ENCODE measurements around the gene DNAH17. TPM values are rescaled to one million over a fixed set of nuclear protein-coding genes. Genes with fewer than 3 reads are reported as not detected.

DNAH17 gene
- total RNA-seq, 1 experiment from 2014 or later, result 1.7 TPM

Other genes with a start within 250 kb of the DNAH17 start
- gene SOCS3, start 217.3 kb downstream of the DNAH17 start, total RNA-seq (2014; rRNA removed; shearing (Covaris generic)), result 25.3 and 27.9 TPM in 2 replicates
- gene PGS1, start 198.7 kb downstream of the DNAH17 start, total RNA-seq (2014; rRNA removed; shearing (Covaris generic)), result 25.6 and 26.8 TPM in 2 replicates
- gene CYTH1, start 204.9 kb upstream of the DNAH17 start, total RNA-seq (2014; rRNA removed; shearing (Covaris generic)), result 85.9 and 91.4 TPM in 2 replicates